HG03175 (cell line): ENCODE results near the gene OR11H7.
"Not testable (repeated sequence)": the region's sequence is repeated elsewhere in the genome, so short reads cannot be mapped to it uniquely, and the experiment has no call there.

Source experiments
- ATAC-seq: cut with Tn5 transposase; IDR thresholded peaks from one replicate; pipeline ENCODE4 v1.9.1; 2021; ENCODE audit warnings: mild to moderate bottlenecking, moderate library complexity; ENCODE audit not compliant: unreplicated experiment

Gene OR11H7

DNA sequence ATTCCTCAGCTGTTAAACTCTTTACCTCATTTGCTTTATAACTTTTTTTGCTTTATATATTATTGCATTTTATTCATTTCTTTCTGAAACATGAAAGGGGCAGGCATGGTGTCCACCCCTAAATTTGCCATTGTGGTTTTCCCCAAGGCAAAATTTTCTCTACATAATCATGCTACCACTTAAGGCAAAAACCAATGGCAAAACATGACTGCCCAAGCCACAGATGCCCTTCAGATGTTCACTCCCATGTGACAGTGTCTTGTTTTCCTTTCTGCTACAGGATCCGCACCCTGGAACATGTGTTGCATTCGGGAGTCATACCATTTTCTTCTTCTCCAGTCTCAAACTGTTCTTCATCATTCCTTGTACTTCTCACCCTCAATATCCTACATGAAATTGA is 48.6 kb downstream of the OR11H7 start:
- no peak for ATAC-seq

DNA sequence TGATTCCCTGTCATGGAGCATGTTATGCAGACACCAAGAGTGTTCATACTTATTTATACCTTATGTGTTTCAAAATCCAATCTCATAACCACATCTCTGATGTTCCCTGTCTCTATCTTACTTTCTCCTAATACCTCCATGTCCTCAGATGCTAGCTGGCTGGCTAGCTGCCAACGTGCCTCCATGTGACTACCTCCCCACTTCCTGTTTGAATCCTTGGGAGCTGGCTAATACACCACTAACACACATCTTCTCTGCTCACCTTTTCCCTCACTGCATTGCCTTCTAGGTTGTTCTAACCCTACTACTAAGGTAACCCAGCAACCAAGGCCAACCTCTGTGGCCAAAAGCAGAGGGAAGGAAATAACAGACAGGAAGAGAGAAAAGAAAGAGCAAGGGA is 49.6 kb downstream of the OR11H7 start:
- no peak for ATAC-seq

GRCh38 chr14:20280265-20280664 is 51.5 kb downstream of the OR11H7 start:
- not testable (repeated sequence) for ATAC-seq
